ENCODE results near the gene CLOCK. TPM values are rescaled to one million over a fixed set of nuclear protein-coding genes. Genes with fewer than 3 reads are reported as not detected.

CLOCK gene, protein sequence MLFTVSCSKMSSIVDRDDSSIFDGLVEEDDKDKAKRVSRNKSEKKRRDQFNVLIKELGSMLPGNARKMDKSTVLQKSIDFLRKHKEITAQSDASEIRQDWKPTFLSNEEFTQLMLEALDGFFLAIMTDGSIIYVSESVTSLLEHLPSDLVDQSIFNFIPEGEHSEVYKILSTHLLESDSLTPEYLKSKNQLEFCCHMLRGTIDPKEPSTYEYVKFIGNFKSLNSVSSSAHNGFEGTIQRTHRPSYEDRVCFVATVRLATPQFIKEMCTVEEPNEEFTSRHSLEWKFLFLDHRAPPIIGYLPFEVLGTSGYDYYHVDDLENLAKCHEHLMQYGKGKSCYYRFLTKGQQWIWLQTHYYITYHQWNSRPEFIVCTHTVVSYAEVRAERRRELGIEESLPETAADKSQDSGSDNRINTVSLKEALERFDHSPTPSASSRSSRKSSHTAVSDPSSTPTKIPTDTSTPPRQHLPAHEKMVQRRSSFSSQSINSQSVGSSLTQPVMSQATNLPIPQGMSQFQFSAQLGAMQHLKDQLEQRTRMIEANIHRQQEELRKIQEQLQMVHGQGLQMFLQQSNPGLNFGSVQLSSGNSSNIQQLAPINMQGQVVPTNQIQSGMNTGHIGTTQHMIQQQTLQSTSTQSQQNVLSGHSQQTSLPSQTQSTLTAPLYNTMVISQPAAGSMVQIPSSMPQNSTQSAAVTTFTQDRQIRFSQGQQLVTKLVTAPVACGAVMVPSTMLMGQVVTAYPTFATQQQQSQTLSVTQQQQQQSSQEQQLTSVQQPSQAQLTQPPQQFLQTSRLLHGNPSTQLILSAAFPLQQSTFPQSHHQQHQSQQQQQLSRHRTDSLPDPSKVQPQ
- 43.0 and 43.8 TPM in 2 replicates for total RNA-seq (2013; cell fraction: nucleolus; rRNA removed)
- total RNA-seq (2014; rRNA removed) (10.6 and 11.6 TPM in 2 replicates), total RNA-seq (2014; rRNA removed; fragmentation: Illumina TruSeq; extraction: Trizol) (9.1 and 11.5 TPM in 2 replicates), total RNA-seq (2021) (8.0 and 10.4 TPM in 2 replicates), polyA plus RNA-seq (2011; rRNA removed) (10.3 and 11.7 TPM in 2 replicates), polyA plus RNA-seq (2014; fragmentation: Illumina TruSeq; extraction: Trizol) (7.3 and 10.3 TPM in 2 replicates), polyA plus RNA-seq (2014; fragmentation: Nextera tagmentation; extraction: Ambion mirVana) (1 to 10 TPM; 2.8 to 3.5 TPM), polyA plus RNA-seq (2014; rRNA removed) (5.5 and 6.0 TPM in 2 replicates), polyA plus RNA-seq (2016; fragmentation: Nextera tagmentation; extraction: Ambion mirVana) (10 to 100 TPM; 10.5 to 11.7 TPM), polyA minus RNA-seq (2011; rRNA and poly(A)+ RNA removed) (29.8 and 31.7 TPM in 2 replicates), Bru-seq, nascent RNA (percentile 74 among the genes with signal in this experiment), BruChase-seq, experiment 1, labeled RNA remaining after a 6-hour chase (percentile 77 among the genes with signal in this experiment), BruChase-seq, experiment 2, labeled RNA remaining after a 2-hour chase (percentile 77 among the genes with signal in this experiment)
- 1.9 TPM for polyA plus RNA-seq (2011; ENCODE audit: low read depth)
- 4.2 and 6.6 TPM in 2 replicates for polyA plus RNA-seq (2011; cell fraction: cytosol; rRNA removed)
- polyA plus RNA-seq (2011; cell fraction: nucleus; rRNA removed): 15.6 and 16.1 TPM in 2 replicates
- polyA plus RNA-seq (2012): 3.9 and 4.2 TPM in 2 replicates
- 6.1 and 7.2 TPM in 2 replicates for polyA minus RNA-seq (2011; cell fraction: cytosol; rRNA and poly(A)+ RNA removed)
- polyA minus RNA-seq (2011; cell fraction: nucleus; rRNA and poly(A)+ RNA removed): 27.9 and 36.9 TPM in 2 replicates
- long read RNA-seq, experiment 1: 0 reads
- long read RNA-seq, experiment 2, partial matches to known transcripts: 9 of 20 reads
- long read RNA-seq, experiment 2, other reads (novel, unspliced or antisense): 11 of 20 reads

DNA sequence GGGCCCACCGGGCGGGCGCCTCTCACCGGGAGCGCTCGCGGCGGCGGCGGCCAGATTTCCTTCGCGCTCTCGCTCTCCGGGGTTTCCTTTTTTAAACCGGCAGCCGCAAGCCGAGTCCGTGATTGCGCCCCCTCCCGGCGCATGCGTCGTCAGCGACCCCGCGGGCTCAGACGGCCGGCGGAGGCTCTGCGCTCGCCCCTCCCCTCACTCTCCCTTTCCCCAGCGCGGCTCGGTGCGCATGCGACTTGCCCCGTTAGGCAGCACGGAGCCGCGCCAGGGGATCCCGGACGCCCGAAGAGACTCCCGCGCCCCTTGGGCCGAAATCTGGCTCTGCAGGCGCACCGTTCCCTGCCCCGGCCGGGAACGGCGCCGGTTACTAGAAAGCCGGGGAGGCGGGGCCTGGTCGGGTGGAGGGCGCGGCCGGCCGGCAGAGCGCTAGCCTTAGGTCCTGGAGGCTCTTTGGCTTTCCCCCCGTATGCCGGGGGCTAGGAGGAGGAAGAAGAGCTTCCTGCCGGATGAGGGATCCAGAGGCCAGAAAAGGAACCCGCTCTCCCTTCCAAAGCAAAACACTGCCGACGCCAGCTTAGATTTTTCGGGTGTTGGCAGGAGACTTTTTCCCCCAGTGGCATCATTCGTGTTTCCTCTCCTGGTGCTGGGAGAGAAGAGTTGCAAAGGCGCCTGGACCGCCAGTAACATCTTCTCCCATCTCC, at the start of gene CLOCK:
Gene CLOCK (minus strand): TSS at position 154 of the 710 bp plus-strand sequence. CDS start 64,124 bp downstream, outside the sequence.
- intact Hi-C loops (cut with micrococcal nuclease; ENCODE audit: unreplicated experiment): loop anchor here (1.0 to 10.0 kb wide), 4 partner anchors 100 to 888 kb away; partner anchors contain the start of genes PAICS and PPAT
- Histone ChIP-seq H3K27ac (ENCODE audit: control insufficient read depth, insufficient read depth) (peak within 1 kb of the TSS; percentile 88), H3K79me2 (ENCODE audit: control insufficient read depth, insufficient read depth, low read length) (peaks cover 31% of the 10 kb centered on the region), H3K27me3 (replicated peaks in 1 of 2; ENCODE audit: control insufficient read depth in 2 of 2, insufficient read depth in 2 of 2, low read length in 1 of 2) (no peaks in the 10 kb centered on the region), H3K9me3 (replicated peaks; ENCODE audit: control insufficient read depth, insufficient read depth, low read length) (no peaks in the 10 kb centered on the region), H2AFZ (ENCODE audit: control insufficient read depth, low read depth, low read length) (peak within 1 kb of the TSS; percentile 80), H3K4me1 (ENCODE audit: control insufficient read depth, insufficient read depth, low read length) (no peaks in the 10 kb centered on the region), H3K4me2 (ENCODE audit: control insufficient read depth, insufficient read depth) (peak within 1 kb of the TSS; percentile 85), H3K9ac (ENCODE audit: control insufficient read depth, insufficient read depth, low read length) (peak within 1 kb of the TSS; percentile 87), H4K20me1 (ENCODE audit: control insufficient read depth, insufficient read depth) (no peaks in the 10 kb centered on the region), H3K4me3 (peak within 1 kb of the TSS; percentile 80), H3K36me3 (ENCODE audit: control insufficient read depth in 2 of 2, insufficient read depth in 2 of 2, low read length in 1 of 2) (no peaks in the 10 kb centered on the region)
- CTCF ChIA-PET: interaction anchor here (0.7 to 2.6 kb wide), 2 partner anchors 138 to 148 kb away, joined by 3 to 10 read pairs; no protein-coding TSS in a partner anchor
- RAD21 ChIA-PET (ENCODE audit: unreplicated experiment): interaction anchor here (0.6 to 3.2 kb wide), 4 partner anchors 93 to 137 kb away, joined by 3 to 22 read pairs (median 4); no protein-coding TSS in a partner anchor
- ATAC-seq (peak; percentile 84), FAIRE-seq (peak; percentile 66), DNase-seq (ENCODE audit: low read depth, low spot score) (no peak)
- POLR2A ChIA-PET: interaction anchor here (0.6 to 2.5 kb wide), 5 partner anchors 12 to 1432 kb away, joined by 3 to 10 read pairs (median 5); partner anchors contain the start of gene POLR2B
- 1% methylated on average over 41 of the region's 71 CpGs for WGBS (ENCODE audit: insufficient coverage, insufficient replicate concordance, low lambda C conversion rate, missing lambda C conversion rate)
- BruUV-seq (replicated peaks): no TSS peak
- SMC1A ChIA-PET (ENCODE audit: uncharacterized antibody, unreplicated experiment): interaction anchor here (1.6 kb wide), 1 partner anchor 18 kb away, joined by 4 read pairs; no protein-coding TSS in a partner anchor
- in situ Hi-C loops (cut with MboI): loop anchor here (5.0 kb wide), 1 partner anchor 150 kb away; the partner anchor contains the start of gene TMEM165
- TF ChIP-seq KAT2A (conservative IDR thresholded peaks at IDR 0.05; ENCODE audit: control insufficient read depth, low read depth, low read length) (no peak), CREM (IDR thresholded peaks at IDR 0.05; ENCODE audit: low read depth) (peak; percentile 49; the same call in 1 of the 2 replicates), STAT3 (IDR thresholded peaks at IDR 0.05; ENCODE audit: low read depth, low read length) (no peak), NRF1 (conservative IDR thresholded peaks at IDR 0.05; ENCODE audit: low read depth, low read length) (peak; percentile 48), BRCA1 (IDR thresholded peaks at IDR 0.05; ENCODE audit: low read depth, low read length) (no peak), BACH1 (IDR thresholded peaks at IDR 0.05; ENCODE audit: borderline replicate concordance) (peak; percentile 36; the same call in 1 of the 2 replicates), TBL1XR1 (IDR thresholded peaks at IDR 0.05; ENCODE audit: low read depth, low read length) (0 out of 2 replicates have a peak, but pooled peaks have one; percentile 18), RFX5 (IDR thresholded peaks at IDR 0.05; ENCODE audit: low read depth, low read length) (peak; percentile 11; the same call in 1 of the 2 replicates), POU2F2 (IDR thresholded peaks at IDR 0.05; ENCODE audit: borderline replicate concordance, low read depth, low read length) (no peak), CREB1 (IDR thresholded peaks at IDR 0.05; ENCODE audit: low read depth) (peak; percentile 55; the same call in 1 of the 2 replicates), JUNB (IDR thresholded peaks at IDR 0.05) (no peak), ASH2L (IDR thresholded peaks at IDR 0.05; ENCODE audit: borderline replicate concordance, low read depth) (peak; percentile 84; the same call in 1 of the 2 replicates), MXI1 (IDR thresholded peaks at IDR 0.05; ENCODE audit: low read depth, low read length) (peak; percentile 44), RELA (IDR thresholded peaks at IDR 0.05; ENCODE audit: borderline replicate concordance, partially characterized antibody) (peak; percentile 16)
- TF ChIP-seq, protein P1, sequence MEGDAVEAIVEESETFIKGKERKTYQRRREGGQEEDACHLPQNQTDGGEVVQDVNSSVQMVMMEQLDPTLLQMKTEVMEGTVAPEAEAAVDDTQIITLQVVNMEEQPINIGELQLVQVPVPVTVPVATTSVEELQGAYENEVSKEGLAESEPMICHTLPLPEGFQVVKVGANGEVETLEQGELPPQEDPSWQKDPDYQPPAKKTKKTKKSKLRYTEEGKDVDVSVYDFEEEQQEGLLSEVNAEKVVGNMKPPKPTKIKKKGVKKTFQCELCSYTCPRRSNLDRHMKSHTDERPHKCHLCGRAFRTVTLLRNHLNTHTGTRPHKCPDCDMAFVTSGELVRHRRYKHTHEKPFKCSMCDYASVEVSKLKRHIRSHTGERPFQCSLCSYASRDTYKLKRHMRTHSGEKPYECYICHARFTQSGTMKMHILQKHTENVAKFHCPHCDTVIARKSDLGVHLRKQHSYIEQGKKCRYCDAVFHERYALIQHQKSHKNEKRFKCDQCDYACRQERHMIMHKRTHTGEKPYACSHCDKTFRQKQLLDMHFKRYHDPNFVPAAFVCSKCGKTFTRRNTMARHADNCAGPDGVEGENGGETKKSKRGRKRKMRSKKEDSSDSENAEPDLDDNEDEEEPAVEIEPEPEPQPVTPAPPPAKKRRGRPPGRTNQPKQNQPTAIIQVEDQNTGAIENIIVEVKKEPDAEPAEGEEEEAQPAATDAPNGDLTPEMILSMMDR (IDR thresholded peaks at IDR 0.05 in 2 of 3, conservative IDR thresholded peaks at IDR 0.05 in 1 of 3; ENCODE audit: control insufficient read depth in 2 of 3, extremely low read depth in 1 of 3, insufficient read depth in 1 of 3, low read depth in 3 of 3, low read length in 3 of 3): peak; percentile 32 to 52 (median 33); a peak in 5 of 6 replicates
